ENCODE results near the gene EPS8. TPM values are rescaled to one million over a fixed set of nuclear protein-coding genes. Genes with fewer than 3 reads are reported as not detected.

Gene EPS8
- 51.1 and 195 TPM in 2 replicates for total RNA-seq

- peak; percentile 65 for DNase-seq (ENCODE audit: low read depth)
Measured at GRCh38 chr12:15789220-15790171, at the start of gene EPS8. Gene EPS8, minus strand, starts transcription at chr12:15789388. Its CDS starts 106,437 bp downstream, at chr12:15682951.

- no peak for DNase-seq (ENCODE audit: low read depth)
Measured at GRCh38 chr12:15837141-15837790, 48.1 kb upstream of the EPS8 start.

- DNase-seq (ENCODE audit: low read depth), result peak; percentile 59
Measured at GRCh38 chr12:15834575-15834974, 45.4 kb upstream of the EPS8 start.

- DNase-seq (ENCODE audit: low read depth), result no peak
Measured at GRCh38 chr12:15831315-15831978, 42.3 kb upstream of the EPS8 start.

GRCh38 chr12:15830538-15830937 is 41.4 kb upstream of the EPS8 start:
- DNase-seq (ENCODE audit: low read depth), result no peak

GRCh38 chr12:15829949-15830348 is 40.8 kb upstream of the EPS8 start:
- no peak for DNase-seq (ENCODE audit: low read depth)

- no peak for DNase-seq (ENCODE audit: low read depth)
Measured at GRCh38 chr12:15829255-15829654, 40.1 kb upstream of the EPS8 start.

GRCh38 chr12:15827136-15827535 is 37.9 kb upstream of the EPS8 start:
- DNase-seq (ENCODE audit: low read depth), result no peak

- DNase-seq (ENCODE audit: low read depth), result no peak
Measured at GRCh38 chr12:15824516-15824915, 35.3 kb upstream of the EPS8 start.

GRCh38 chr12:15823360-15824128 is 34.4 kb upstream of the EPS8 start:
- no peak for DNase-seq (ENCODE audit: low read depth)

GRCh38 chr12:15819644-15820437 is 30.7 kb upstream of the EPS8 start:
- no peak for DNase-seq (ENCODE audit: low read depth)

GRCh38 chr12:15818418-15818817 is 29.2 kb upstream of the EPS8 start:
- DNase-seq (ENCODE audit: low read depth), result no peak

GRCh38 chr12:15815730-15816129 is 26.5 kb upstream of the EPS8 start:
- no peak for DNase-seq (ENCODE audit: low read depth)

- no peak for DNase-seq (ENCODE audit: low read depth)
Measured at GRCh38 chr12:15811214-15812127, 22.3 kb upstream of the EPS8 start.

- DNase-seq (ENCODE audit: low read depth), result no peak
Measured at GRCh38 chr12:15808652-15809051, 19.5 kb upstream of the EPS8 start.

GRCh38 chr12:15808250-15808649 is 19.1 kb upstream of the EPS8 start:
- DNase-seq (ENCODE audit: low read depth), result no peak

- no peak for DNase-seq (ENCODE audit: low read depth)
Measured at GRCh38 chr12:15806826-15807225, 17.6 kb upstream of the EPS8 start.

GRCh38 chr12:15801770-15802744 is 12.9 kb upstream of the EPS8 start:
- DNase-seq (ENCODE audit: low read depth), result peak; percentile 74

- no peak for DNase-seq (ENCODE audit: low read depth)
Measured at GRCh38 chr12:15800278-15800677, 11.1 kb upstream of the EPS8 start.
